Globus pallidus (tissue), 1 donor: ENCODE measurements around the gene CD274.
A peak's percentile ranks its signal among the peaks of the same experiment; 100 is the strongest.
"Not testable (repeated sequence)": the region's sequence is repeated elsewhere in the genome, so short reads cannot be mapped to it uniquely, and the experiment has no call there.

Experiments
- DNase-seq: peaks from one replicate; pipeline ENCODE4 v3.0.0-alpha.2; 2015; ENCODE audit warnings: low spot score

CD274 gene

GRCh38 chr9:5438301-5439162 lies 11.8 kb upstream of the CD274 start:
- DNase-seq: no peak

DNA sequence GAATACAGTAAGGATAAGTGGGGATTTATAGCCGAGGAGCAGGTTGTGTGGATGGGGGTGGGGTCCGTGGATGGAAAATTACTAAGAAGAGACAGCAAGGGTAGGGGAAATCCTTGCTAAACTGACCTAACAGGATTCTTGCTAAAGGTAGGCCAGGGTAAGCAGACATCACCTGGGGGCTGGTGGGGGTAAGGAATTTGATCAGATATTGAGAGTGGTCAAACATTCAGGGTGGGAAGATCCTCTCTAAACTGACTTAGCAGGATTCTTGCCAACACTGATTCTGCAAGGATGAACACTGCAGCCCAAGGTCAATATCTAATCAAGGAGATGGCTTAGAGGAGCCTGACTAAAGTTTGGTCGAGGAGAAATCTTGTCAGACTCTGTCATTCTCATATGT lies 9.9 kb upstream of the CD274 start:
- no peak for DNase-seq

DNA sequence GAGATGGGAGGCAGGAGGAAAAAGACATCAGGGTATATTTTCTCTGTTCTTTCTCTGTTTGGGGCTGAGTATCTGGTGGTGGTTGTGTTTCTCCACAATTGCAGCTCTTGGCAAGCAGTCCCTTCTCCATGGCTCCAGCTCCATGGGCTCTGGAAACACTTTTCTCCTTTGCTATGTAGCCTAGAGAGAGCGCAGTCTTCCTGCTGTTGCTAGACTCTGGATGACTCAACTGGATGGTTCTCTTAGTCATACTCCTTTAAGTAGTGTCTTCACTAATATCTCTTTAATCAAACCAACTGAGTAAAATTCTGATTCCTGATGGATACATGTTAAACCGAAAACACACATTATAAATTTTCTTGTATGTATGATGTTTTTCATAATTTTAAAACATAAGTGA lies 9.3 kb upstream of the CD274 start:
- DNase-seq: no peak

DNA sequence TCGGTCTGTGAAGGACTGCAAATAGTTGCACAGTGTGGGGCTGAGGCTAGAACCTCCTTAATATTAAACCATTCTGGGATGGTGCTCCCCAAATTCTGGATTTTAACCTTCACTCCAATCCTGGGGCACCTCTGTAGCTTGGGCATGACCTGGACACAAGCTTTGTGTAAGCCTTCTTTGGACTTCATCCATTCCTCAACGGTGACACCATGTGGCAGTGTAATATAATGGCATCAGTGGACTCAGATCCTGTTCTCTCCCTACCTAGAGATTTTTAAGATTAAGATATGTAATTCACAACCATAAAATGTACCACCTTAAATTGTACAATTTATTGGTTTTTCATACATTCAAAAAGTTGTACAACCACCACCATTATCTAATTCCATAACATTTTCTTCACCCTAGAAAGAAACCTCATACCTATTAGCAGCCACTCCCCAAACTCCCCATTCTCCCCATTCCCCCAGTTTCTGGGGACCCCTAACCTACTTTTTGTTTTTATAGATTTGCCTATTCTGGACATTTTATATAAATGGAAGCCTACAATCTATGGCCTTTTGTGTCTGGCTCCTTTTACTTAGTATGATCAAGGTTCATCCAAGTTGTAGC lies 7.8 kb upstream of the CD274 start:
- DNase-seq: peak; percentile 71

- DNase-seq: no peak
These were observed 6.5 kb upstream of the CD274 start for GRCh38 chr9:5443850-5444249.

- DNase-seq: not testable (repeated sequence)
These were observed 5.2 kb upstream of the CD274 start for GRCh38 chr9:5445096-5445495.

GRCh38 chr9:5445886-5446285 lies 4.5 kb upstream of the CD274 start:
- no peak for DNase-seq

GRCh38 chr9:5446451-5447236 lies 3.7 kb upstream of the CD274 start:
- DNase-seq: no peak

GRCh38 chr9:5447337-5447736 lies 3.0 kb upstream of the CD274 start:
- DNase-seq: no peak

GRCh38 chr9:5448016-5448415 lies 2.3 kb upstream of the CD274 start:
- no peak for DNase-seq

DNA sequence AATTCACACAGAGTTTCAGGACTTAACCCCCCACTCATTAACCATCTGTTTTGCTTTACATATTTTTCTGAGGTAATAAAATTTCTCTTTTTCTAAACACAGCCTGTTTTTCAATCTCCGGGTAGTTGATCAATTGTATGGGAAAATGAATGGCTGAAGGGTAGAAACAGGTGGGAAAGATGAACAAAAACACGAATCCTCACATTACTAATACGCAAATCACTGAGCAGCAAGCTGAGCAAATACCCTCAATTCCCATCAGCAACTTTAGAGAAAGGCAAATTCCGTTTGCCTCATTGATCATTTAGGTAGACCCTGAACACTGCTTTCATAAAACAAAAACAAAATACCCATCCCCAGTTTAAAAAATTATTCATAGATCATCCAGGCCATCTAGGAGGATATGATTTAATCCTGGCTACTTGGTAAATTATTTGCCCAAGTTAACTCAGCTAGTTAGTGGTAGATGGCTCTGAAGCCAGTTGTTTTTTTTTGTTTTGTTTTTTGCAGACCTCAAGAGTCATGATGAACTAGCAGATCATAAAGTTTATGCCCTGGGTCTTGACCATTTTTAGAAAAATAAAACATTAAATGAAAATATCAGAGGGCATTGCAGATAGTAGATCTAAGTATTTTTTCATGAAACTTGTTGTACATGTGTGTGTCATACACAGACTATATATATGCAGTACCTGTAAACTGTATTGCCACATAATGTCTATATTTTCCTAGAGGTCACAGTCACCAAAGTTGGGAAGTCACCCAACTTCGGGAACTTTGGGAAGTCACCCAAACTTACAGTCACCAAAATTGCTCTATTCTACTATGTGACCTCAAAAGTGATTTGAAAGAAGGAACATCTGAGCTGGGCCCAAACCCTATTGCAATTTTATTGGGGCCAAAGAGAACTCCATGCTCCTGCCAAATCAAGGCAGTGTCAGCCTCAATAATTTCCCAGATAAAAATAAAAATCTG lies 1.6 kb upstream of the CD274 start:
- no peak for DNase-seq

DNA sequence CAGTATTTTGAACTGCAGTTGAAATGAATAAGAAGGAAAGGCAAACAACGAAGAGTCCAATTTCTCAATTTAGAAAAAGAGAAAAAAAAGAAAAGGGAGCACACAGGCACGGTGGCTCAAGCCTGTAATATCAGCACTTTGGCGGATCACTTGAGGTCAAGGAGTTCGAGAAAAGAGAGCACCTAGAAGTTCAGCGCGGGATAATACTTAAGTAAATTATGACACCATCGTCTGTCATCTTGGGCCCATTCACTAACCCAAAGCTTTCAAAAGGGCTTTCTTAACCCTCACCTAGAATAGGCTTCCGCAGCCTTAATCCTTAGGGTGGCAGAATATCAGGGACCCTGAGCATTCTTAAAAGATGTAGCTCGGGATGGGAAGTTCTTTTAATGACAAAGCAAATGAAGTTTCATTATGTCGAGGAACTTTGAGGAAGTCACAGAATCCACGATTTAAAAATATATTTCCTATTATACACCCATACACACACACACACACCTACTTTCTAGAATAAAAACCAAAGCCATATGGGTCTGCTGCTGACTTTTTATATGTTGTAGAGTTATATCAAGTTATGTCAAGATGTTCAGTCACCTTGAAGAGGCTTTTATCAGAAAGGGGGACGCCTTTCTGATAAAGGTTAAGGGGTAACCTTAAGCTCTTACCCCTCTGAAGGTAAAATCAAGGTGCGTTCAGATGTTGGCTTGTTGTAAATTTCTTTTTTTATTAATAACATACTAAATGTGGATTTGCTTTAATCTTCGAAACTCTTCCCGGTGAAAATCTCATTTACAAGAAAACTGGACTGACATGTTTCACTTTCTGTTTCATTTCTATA lies 602 bp upstream of the CD274 start:
- DNase-seq: no peak

DNA sequence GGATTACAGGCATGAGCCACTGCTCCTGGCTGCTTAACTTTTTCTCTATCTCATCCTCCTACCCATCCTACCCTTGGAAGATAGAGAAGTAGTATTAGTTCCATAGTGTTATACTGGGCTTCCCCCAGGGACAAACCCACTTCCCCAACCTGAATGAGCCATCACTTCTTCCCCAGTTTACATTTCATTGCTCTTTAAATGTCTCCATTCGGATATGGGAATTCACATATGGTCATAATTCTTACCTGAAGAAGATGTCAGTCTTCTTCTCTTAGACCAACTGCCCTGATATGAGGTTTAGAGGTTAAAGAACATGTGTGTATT lies 1.9 kb downstream of the CD274 start:
- DNase-seq: no peak

- no peak for DNase-seq
These were observed 2.7 kb downstream of the CD274 start for GRCh38 chr9:5453004-5453403.

- no peak for DNase-seq
These were observed 3.3 kb downstream of the CD274 start for GRCh38 chr9:5453673-5454072.

GRCh38 chr9:5455181-5455580 lies 4.8 kb downstream of the CD274 start:
- no peak for DNase-seq

- no peak for DNase-seq
These were observed 9.0 kb downstream of the CD274 start for GRCh38 chr9:5459289-5459829.

DNA sequence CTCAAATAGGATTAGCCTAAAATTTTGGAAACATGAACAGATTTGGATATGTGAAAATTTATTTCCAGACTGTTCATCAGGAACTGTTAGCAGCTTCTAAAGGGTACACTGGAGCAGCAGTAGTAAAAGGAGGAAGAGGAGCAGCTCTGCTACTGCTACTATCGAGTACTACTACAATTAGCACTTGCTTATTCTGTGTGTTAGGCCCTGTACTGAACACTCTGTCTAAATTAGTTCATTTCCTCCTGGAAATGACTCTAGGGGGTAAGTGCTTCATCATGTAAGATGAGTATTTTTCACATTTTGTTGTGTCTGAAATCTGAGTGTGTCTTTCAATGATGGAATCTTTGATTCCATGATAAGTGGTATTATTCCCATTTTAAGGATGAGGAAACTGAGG lies 9.8 kb downstream of the CD274 start:
- no peak for DNase-seq

DNA sequence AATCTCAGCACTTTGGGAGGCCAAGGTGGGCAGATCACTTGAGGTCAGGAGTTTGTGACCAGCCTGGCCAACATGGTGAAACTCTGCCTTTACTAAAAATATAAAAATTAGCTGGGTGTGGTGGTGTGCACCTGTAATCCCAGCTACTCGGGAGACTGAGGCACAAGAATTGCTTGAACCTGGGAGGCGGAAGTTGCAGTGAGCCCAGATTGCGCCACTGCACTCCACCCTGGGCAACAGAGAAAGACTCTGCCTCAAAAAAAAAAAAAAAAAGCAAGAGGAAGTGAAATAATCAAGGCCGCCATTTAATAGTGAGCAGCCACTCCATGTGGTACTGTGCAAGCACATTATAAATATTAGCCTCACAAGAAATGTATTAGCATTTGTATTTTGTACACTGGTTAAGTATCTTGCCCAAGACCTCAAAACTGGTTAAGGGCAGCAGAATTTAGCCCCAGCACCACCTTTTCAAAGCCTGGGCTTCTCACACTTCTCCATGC lies 14.5 kb downstream of the CD274 start:
- not testable (repeated sequence) for DNase-seq

DNA sequence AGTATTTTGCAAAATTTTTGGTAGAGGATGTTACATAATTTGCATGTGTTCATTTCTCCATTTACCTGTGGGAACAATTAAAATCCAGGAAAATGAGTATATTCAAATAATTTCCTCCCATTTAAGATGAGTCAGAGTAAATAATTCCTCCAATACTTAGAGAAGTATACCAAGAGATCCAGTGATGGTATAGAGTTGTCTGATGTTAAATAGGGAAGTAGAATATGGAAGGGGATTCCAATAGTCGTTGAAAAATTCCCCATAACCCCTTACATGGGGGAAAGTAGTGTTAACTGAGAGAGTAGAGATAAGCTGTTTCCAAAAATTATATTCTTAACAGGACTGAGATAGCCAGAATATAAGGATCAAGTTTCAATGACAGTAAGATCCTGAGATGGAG lies 15.7 kb downstream of the CD274 start:
- no peak for DNase-seq
